Liver (tissue), 9 donors: ENCODE results near the gene SATB2. TPM values are rescaled to one million over a fixed set of nuclear protein-coding genes. Genes with fewer than 3 reads are reported as not detected.

Source experiments
- DNase-seq: peaks from one replicate; pipeline ENCODE4 v3.0.0-alpha.2; 2017; ENCODE audit warnings: low spot score
- H3K27ac ChIP-seq, 2 donors: one replicate each; pipeline ENCODE4 v1.7.0; 2013; ENCODE audit warnings: inconsistent platforms in 2 of 2, low read length in 2 of 2, control low read depth in 1 of 2, low read depth in 1 of 2, mild to moderate bottlenecking in 1 of 2
- H3K27me3 ChIP-seq, 4 donors: one replicate each; pipeline versions ENCODE4 v1.6.1 to v1.7.0; 2013; ENCODE audit warnings: low read length in 3 of 4, inconsistent platforms in 1 of 4, mild to moderate bottlenecking in 1 of 4, moderate library complexity in 1 of 4; ENCODE audit not compliant: control insufficient read depth in 4 of 4, insufficient read depth in 4 of 4
- H3K36me3 ChIP-seq, 4 donors: one replicate each; pipeline versions ENCODE4 v1.6.1 to v1.7.0; 2013; ENCODE audit warnings: low read length in 3 of 4, mild to moderate bottlenecking in 3 of 4, low read depth in 1 of 4, moderate library complexity in 1 of 4; ENCODE audit not compliant: control insufficient read depth in 4 of 4, insufficient read depth in 3 of 4
- H3K4me1 ChIP-seq, 4 donors: one replicate each; pipeline versions ENCODE4 v1.6.1 to v1.7.0; 2013; ENCODE audit warnings: low read length in 3 of 4, mild to moderate bottlenecking in 3 of 4, moderate library complexity in 1 of 4; ENCODE audit not compliant: control insufficient read depth in 4 of 4, insufficient read depth in 4 of 4
- H3K4me3 ChIP-seq, 3 donors: one replicate each; pipeline versions ENCODE4 v1.6.1 to v1.7.0; 2013; ENCODE audit warnings: low read length in 3 of 3, control low read depth in 1 of 3, low read depth in 1 of 3, mild to moderate bottlenecking in 1 of 3
- H3K9ac ChIP-seq, 2 donors: one replicate each; pipeline ENCODE4 v1.7.0; 2013; ENCODE audit warnings: low read length in 2 of 2, mild to moderate bottlenecking in 2 of 2, moderate library complexity in 2 of 2, control low read depth in 1 of 2, low read depth in 1 of 2
- H3K9me3 ChIP-seq, 4 donors: one replicate each; pipeline versions ENCODE4 v1.6.1 to v1.7.0; 2013; ENCODE audit warnings: low read length in 3 of 4; ENCODE audit not compliant: control insufficient read depth in 4 of 4
- EGR1 ChIP-seq, 2 donors: IDR thresholded peaks; 2 replicates each; pipeline ENCODE4 v1.6.1; 2016 to 2018; ENCODE audit warnings: antibody characterized with exemption in 2 of 2, low read depth in 2 of 2
- FOXA1 ChIP-seq: IDR thresholded peaks from 2 replicates; pipeline ENCODE4 v1.6.1; 2016; ENCODE audit warnings: antibody characterized with exemption
- FOXA2 ChIP-seq: IDR thresholded peaks from 2 replicates; pipeline ENCODE4 v1.6.1; 2016; ENCODE audit warnings: antibody characterized with exemption
- GABPA ChIP-seq, 2 donors: IDR thresholded peaks in 1 of 2; conservative IDR thresholded peaks in 1 of 2; 2 replicates each; pipeline ENCODE4 v1.6.1; 2016; ENCODE audit warnings: antibody characterized with exemption in 2 of 2, mild to moderate bottlenecking in 1 of 2, moderate library complexity in 1 of 2
- HNF4A ChIP-seq, 2 donors: conservative IDR thresholded peaks; 2 replicates each; pipeline ENCODE4 v1.6.1; 2016; ENCODE audit warnings: antibody characterized with exemption in 2 of 2, mild to moderate bottlenecking in 2 of 2
- HNF4G ChIP-seq: IDR thresholded peaks from 2 replicates; pipeline ENCODE4 v1.6.1; 2016; ENCODE audit warnings: antibody characterized with exemption
- JUND ChIP-seq, 2 donors: IDR thresholded peaks; 2 replicates each; pipeline ENCODE4 v1.6.1; 2016; ENCODE audit warnings: antibody characterized with exemption in 2 of 2
- NR2F2 ChIP-seq: IDR thresholded peaks from 2 replicates; pipeline ENCODE4 v1.6.1; 2016; ENCODE audit warnings: antibody characterized with exemption
- RAD21 ChIP-seq, 2 donors: IDR thresholded peaks; 2 replicates each; pipeline ENCODE4 v1.6.1; 2016; ENCODE audit warnings: antibody characterized with exemption in 2 of 2, mild to moderate bottlenecking in 2 of 2
- RXRA ChIP-seq, 2 donors: IDR thresholded peaks; 2 replicates each; pipeline ENCODE4 v1.6.1; 2017 to 2018; ENCODE audit warnings: antibody characterized with exemption in 2 of 2, mild to moderate bottlenecking in 1 of 2
- SP1 ChIP-seq: IDR thresholded peaks from 2 replicates; pipeline ENCODE4 v1.6.1; 2018; ENCODE audit warnings: antibody characterized with exemption, mild to moderate bottlenecking
- TAF1 ChIP-seq: conservative IDR thresholded peaks from 2 replicates; pipeline ENCODE4 v1.6.1; 2016; ENCODE audit warnings: antibody characterized with exemption, mild to moderate bottlenecking
- YY1 ChIP-seq: IDR thresholded peaks from 2 replicates; pipeline ENCODE4 v1.6.1; 2016; ENCODE audit warnings: antibody characterized with exemption, mild to moderate bottlenecking
- WGBS: extraction: QIAGEN DNeasy Blood & Tissue Kit; methylation state at CpG from one replicate; pipeline ENCODE4 v1.1.7; 2013; 5-methylcytosine and 5-hydroxymethylcytosine counted together
- polyA plus RNA-seq, 2 donors: library from polyadenylated mRNA; stranded (reverse) in 1 of 2; unstranded in 1 of 2; fragments of 200-250 nt in 1 of 2; fragments of >200 nt in 1 of 2; fragmentation: Nextera tagmentation in 1 of 2; extraction: Ambion mirVana in 1 of 2; gene quantifications; one replicate each; pipeline versions ENCODE4 v1.2.1 to v1.2.3, GENCODE V29; 2013 to 2015
- total RNA-seq, 2 donors: library from RNA; depleted of rRNA; stranded (reverse); fragments of >200 nt; gene quantifications; one replicate each; pipeline ENCODE4 v1.2.3, GENCODE V29; 2014
- TF ChIP-seq, protein P1 (sequence below): IDR thresholded peaks from 2 replicates; pipeline ENCODE4 v1.6.1; 2016; ENCODE audit warnings: antibody characterized with exemption
- TF ChIP-seq, protein P2 (sequence below): fragments of 150-350 bp; IDR thresholded peaks from 2 replicates; pipeline ENCODE4 v1.5.1; 2017; ENCODE audit warnings: improper control_type of control experiment, low read depth, low read length; ENCODE audit not compliant: missing input control
- TF ChIP-seq, protein P3 (sequence below): IDR thresholded peaks from 2 replicates; pipeline ENCODE4 v1.6.1; 2016; ENCODE audit warnings: antibody characterized with exemption, mild to moderate bottlenecking
- TF ChIP-seq, protein P4 (sequence below): IDR thresholded peaks from 2 replicates; pipeline ENCODE4 v1.6.1; 2016; ENCODE audit warnings: antibody characterized with exemption
- TF ChIP-seq, protein P5 (sequence below): IDR thresholded peaks from 2 replicates; pipeline ENCODE4 v1.6.1; 2016; ENCODE audit warnings: antibody characterized with exemption
- donor health status: healthy.
- donor health status: healthy.
- donor health status: healthy.
- donor health status: healthy.
- donor health status: healthy.

Gene SATB2
- total and polyA plus RNA-seq, 4 donors: 0.19 to 2.3 (median 0.91) TPM

DNA sequence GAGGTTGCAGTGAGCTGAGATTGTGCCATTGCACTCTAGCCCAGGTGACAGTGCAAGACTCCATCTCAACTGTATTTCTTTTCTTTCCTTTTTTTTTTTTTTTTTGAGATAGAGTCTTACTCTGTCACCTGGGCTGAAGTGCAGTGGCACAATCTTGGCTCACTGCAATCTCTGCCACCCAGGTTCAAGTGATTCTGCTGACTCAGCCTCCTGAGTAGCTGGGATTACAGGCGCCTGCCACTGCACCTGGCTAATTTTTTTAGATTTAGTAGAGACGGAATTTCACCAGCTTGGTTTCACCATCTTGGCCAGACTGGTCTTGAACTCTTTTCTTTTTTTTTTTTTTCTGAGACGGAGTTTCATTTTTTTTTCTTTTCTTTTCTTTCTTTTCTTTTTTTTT lies 41.3 kb upstream of the SATB2 start:
- 91% methylated on average over 3 of the region's 3 CpGs for WGBS
- no peak overlapping the region for H3K9ac ChIP-seq
- H3K4me1 ChIP-seq: peaks cover 0 to 12% (median 3%) of the 10 kb centered on the region in 4 donors
- no peak overlapping the region for H3K4me3 ChIP-seq
- no peak overlapping the region for H3K27ac ChIP-seq
- no peaks in the 10 kb centered on the region for H3K36me3 ChIP-seq
- no peak for DNase-seq
- H3K9me3 ChIP-seq: no peaks in the 10 kb centered on the region
- TF ChIP-seq RXRA (IDR thresholded peaks at IDR 0.05) (no peak), TAF1 (no peak), NR2F2 (no peak), FOXA1 (no peak), SP1 (no peak), YY1 (no peak), HNF4G (no peak), FOXA2 (no peak), RAD21 (IDR thresholded peaks at IDR 0.05) (no peak), EGR1 (IDR thresholded peaks at IDR 0.05; ENCODE audit: low read depth in 2 of 2) (no peak), GABPA (IDR thresholded peaks at IDR 0.05 in 1 of 2, conservative IDR thresholded peaks at IDR 0.05 in 1 of 2) (no peak), JUND (IDR thresholded peaks at IDR 0.05) (no peak), HNF4A (conservative IDR thresholded peaks at IDR 0.05) (no peak)
- TF ChIP-seq, protein P1, sequence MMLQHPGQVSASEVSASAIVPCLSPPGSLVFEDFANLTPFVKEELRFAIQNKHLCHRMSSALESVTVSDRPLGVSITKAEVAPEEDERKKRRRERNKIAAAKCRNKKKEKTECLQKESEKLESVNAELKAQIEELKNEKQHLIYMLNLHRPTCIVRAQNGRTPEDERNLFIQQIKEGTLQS: no peak
- TF ChIP-seq, protein P2, sequence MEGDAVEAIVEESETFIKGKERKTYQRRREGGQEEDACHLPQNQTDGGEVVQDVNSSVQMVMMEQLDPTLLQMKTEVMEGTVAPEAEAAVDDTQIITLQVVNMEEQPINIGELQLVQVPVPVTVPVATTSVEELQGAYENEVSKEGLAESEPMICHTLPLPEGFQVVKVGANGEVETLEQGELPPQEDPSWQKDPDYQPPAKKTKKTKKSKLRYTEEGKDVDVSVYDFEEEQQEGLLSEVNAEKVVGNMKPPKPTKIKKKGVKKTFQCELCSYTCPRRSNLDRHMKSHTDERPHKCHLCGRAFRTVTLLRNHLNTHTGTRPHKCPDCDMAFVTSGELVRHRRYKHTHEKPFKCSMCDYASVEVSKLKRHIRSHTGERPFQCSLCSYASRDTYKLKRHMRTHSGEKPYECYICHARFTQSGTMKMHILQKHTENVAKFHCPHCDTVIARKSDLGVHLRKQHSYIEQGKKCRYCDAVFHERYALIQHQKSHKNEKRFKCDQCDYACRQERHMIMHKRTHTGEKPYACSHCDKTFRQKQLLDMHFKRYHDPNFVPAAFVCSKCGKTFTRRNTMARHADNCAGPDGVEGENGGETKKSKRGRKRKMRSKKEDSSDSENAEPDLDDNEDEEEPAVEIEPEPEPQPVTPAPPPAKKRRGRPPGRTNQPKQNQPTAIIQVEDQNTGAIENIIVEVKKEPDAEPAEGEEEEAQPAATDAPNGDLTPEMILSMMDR: no peak
- TF ChIP-seq, protein P3, sequence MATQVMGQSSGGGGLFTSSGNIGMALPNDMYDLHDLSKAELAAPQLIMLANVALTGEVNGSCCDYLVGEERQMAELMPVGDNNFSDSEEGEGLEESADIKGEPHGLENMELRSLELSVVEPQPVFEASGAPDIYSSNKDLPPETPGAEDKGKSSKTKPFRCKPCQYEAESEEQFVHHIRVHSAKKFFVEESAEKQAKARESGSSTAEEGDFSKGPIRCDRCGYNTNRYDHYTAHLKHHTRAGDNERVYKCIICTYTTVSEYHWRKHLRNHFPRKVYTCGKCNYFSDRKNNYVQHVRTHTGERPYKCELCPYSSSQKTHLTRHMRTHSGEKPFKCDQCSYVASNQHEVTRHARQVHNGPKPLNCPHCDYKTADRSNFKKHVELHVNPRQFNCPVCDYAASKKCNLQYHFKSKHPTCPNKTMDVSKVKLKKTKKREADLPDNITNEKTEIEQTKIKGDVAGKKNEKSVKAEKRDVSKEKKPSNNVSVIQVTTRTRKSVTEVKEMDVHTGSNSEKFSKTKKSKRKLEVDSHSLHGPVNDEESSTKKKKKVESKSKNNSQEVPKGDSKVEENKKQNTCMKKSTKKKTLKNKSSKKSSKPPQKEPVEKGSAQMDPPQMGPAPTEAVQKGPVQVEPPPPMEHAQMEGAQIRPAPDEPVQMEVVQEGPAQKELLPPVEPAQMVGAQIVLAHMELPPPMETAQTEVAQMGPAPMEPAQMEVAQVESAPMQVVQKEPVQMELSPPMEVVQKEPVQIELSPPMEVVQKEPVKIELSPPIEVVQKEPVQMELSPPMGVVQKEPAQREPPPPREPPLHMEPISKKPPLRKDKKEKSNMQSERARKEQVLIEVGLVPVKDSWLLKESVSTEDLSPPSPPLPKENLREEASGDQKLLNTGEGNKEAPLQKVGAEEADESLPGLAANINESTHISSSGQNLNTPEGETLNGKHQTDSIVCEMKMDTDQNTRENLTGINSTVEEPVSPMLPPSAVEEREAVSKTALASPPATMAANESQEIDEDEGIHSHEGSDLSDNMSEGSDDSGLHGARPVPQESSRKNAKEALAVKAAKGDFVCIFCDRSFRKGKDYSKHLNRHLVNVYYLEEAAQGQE: no peak
- TF ChIP-seq, protein P4, sequence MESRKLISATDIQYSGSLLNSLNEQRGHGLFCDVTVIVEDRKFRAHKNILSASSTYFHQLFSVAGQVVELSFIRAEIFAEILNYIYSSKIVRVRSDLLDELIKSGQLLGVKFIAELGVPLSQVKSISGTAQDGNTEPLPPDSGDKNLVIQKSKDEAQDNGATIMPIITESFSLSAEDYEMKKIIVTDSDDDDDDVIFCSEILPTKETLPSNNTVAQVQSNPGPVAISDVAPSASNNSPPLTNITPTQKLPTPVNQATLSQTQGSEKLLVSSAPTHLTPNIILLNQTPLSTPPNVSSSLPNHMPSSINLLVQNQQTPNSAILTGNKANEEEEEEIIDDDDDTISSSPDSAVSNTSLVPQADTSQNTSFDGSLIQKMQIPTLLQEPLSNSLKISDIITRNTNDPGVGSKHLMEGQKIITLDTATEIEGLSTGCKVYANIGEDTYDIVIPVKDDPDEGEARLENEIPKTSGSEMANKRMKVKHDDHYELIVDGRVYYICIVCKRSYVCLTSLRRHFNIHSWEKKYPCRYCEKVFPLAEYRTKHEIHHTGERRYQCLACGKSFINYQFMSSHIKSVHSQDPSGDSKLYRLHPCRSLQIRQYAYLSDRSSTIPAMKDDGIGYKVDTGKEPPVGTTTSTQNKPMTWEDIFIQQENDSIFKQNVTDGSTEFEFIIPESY: no peak
- TF ChIP-seq, protein P5, sequence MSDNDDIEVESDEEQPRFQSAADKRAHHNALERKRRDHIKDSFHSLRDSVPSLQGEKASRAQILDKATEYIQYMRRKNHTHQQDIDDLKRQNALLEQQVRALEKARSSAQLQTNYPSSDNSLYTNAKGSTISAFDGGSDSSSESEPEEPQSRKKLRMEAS: no peak
- H3K27me3 ChIP-seq: no peaks in the 10 kb centered on the region
